WTC11 (cell line): ENCODE measurements around the gene MTURN. TPM values are rescaled to one million over a fixed set of nuclear protein-coding genes. Genes with fewer than 3 reads are reported as not detected.

Experiments used
- ATAC-seq: fragments of 200-7000 bp; cut with Tn5 transposase; 2 replicates; pipeline ENCODE4 v1.10.0; 2021; ENCODE audit warnings: mild to moderate bottlenecking, moderate library complexity
- CTCF ChIA-PET: fragments of 300-600 bp; sonication (Branson Sonifier 250); formaldehyde crosslinking; loops from one replicate; lab custom pipeline; 2021; ENCODE audit warnings: antibody characterized with exemption; lab: Charles Lee
- POLR2A ChIA-PET: fragments of 350-600 bp; sonication (Branson Sonifier 250); formaldehyde crosslinking; loops from one replicate; lab custom pipeline; 2021; ENCODE audit warnings: antibody characterized with exemption; lab: Charles Lee
- DNase-seq: peaks from one replicate; pipeline ENCODE4 v3.0.0; 2021; ENCODE audit warnings: low spot score
- H3K27ac Mint-ChIP-seq: 2 replicates; pipeline ENCODE4 v1.8.0; 2021; ENCODE audit warnings: mixed read lengths
- H3K27me3 Mint-ChIP-seq: 2 replicates; pipeline ENCODE4 v1.8.0; 2021; ENCODE audit warnings: low read depth, mild to moderate bottlenecking, moderate library complexity, mixed read lengths
- H3K36me3 Mint-ChIP-seq: 2 replicates; pipeline ENCODE4 v1.8.0; 2021; ENCODE audit warnings: mixed read lengths
- H3K4me1 Mint-ChIP-seq: 2 replicates; pipeline ENCODE4 v1.8.0; 2022; ENCODE audit warnings: mixed read lengths
- H3K4me3 Mint-ChIP-seq: 2 replicates; pipeline ENCODE4 v1.8.0; 2021; ENCODE audit warnings: mild to moderate bottlenecking, moderate library complexity, mixed read lengths
- H3K9me3 Mint-ChIP-seq: 2 replicates; pipeline ENCODE4 v1.8.0; 2021; ENCODE audit warnings: mixed read lengths
- FOXK1 ChIP-seq: sonication (generic); formaldehyde crosslinking; IDR thresholded peaks from 2 replicates; pipeline ENCODE4 v1.8.0; 2022; ENCODE audit warnings: mild to moderate bottlenecking, moderate library complexity, missing genetic modification reagents
- FOXP1 ChIP-seq: sonication (generic); formaldehyde crosslinking; IDR thresholded peaks from 2 replicates; pipeline ENCODE4 v1.8.0; 2022; ENCODE audit warnings: missing genetic modification reagents, mild to moderate bottlenecking, moderate library complexity, borderline replicate concordance
- HMGA2 ChIP-seq: fragments of 250-450 bp; sonication (Bioruptor Pico); IDR thresholded peaks from 2 replicates; pipeline ENCODE4 v1.4.0; 2021; ENCODE audit warnings: mild to moderate bottlenecking, moderate library complexity
- JAZF1 ChIP-seq: fragments of 250-450 bp; sonication (Bioruptor Pico); IDR thresholded peaks from 2 replicates; pipeline ENCODE4 v1.9.0; 2021; ENCODE audit warnings: moderate library complexity, mild to moderate bottlenecking, inconsistent platforms
- NFYB ChIP-seq: sonication (generic); formaldehyde crosslinking; conservative IDR thresholded peaks from 2 replicates; pipeline ENCODE4 v1.8.0; 2022; ENCODE audit warnings: low read depth, missing genetic modification reagents
- NR2C2 ChIP-seq: sonication (generic); formaldehyde crosslinking; IDR thresholded peaks from 2 replicates; pipeline ENCODE4 v1.8.0; 2022; ENCODE audit warnings: mild to moderate bottlenecking, missing genetic modification reagents
- OVOL2 ChIP-seq: fragments of 250-450 bp; sonication (Bioruptor Pico); IDR thresholded peaks from 2 replicates; pipeline ENCODE4 v1.9.0; 2021; ENCODE audit warnings: mild to moderate bottlenecking, borderline replicate concordance
- SOX15 ChIP-seq: fragments of 250-450 bp; sonication (Bioruptor Pico); IDR thresholded peaks from 2 replicates; pipeline ENCODE4 v1.9.0; 2021; ENCODE audit warnings: mild to moderate bottlenecking
- TCF7 ChIP-seq: sonication (generic); formaldehyde crosslinking; IDR thresholded peaks from 2 replicates; pipeline ENCODE4 v1.8.0; 2022; ENCODE audit warnings: mild to moderate bottlenecking, low read depth, missing genetic modification reagents, moderate library complexity
- ZNF423 ChIP-seq: fragments of 250-450 bp; sonication (Bioruptor Pico); IDR thresholded peaks from 2 replicates; pipeline ENCODE4 v2.1.2; 2022; ENCODE audit warnings: mild to moderate bottlenecking, moderate library complexity
- ZNF671 ChIP-seq: fragments of 250-450 bp; sonication (Bioruptor Pico); IDR thresholded peaks from 2 replicates; pipeline ENCODE4 v1.8.0; 2021; ENCODE audit warnings: mild to moderate bottlenecking
- total RNA-seq: library from RNA; stranded (reverse); gene quantifications from 3 replicates; pipeline ENCODE4 v1.2.3, GENCODE V29; 2021
- TF ChIP-seq, protein P1 (sequence below): sonication (generic); formaldehyde crosslinking; IDR thresholded peaks from 2 replicates; pipeline ENCODE4 v1.8.0; 2022; ENCODE audit warnings: mild to moderate bottlenecking, missing genetic modification reagents
- TF ChIP-seq, protein P2 (sequence below): sonication (generic); formaldehyde crosslinking; IDR thresholded peaks from 2 replicates; pipeline ENCODE4 v1.8.1; 2023; ENCODE audit warnings: mild to moderate bottlenecking, moderate library complexity, missing genetic modification reagents
- TF ChIP-seq, protein P3 (sequence below): sonication (generic); formaldehyde crosslinking; IDR thresholded peaks from 2 replicates; pipeline ENCODE4 v1.8.1; 2022; ENCODE audit warnings: mild to moderate bottlenecking, moderate library complexity, missing genetic modification reagents
- TF ChIP-seq, protein P4 (sequence below): fragments of 250-450 bp; sonication (Bioruptor Pico); IDR thresholded peaks from 2 replicates; pipeline ENCODE4 v1.9.0; 2021; ENCODE audit warnings: moderate library complexity, mild to moderate bottlenecking, inconsistent platforms, borderline replicate concordance
- TF ChIP-seq, protein P5 (sequence below): sonication (generic); formaldehyde crosslinking; IDR thresholded peaks from 2 replicates; pipeline ENCODE4 v1.8.1; 2022; ENCODE audit warnings: missing genetic modification reagents, borderline replicate concordance
- TF ChIP-seq, protein P6 (sequence below): fragments of 250-450 bp; sonication (Bioruptor Pico); IDR thresholded peaks from 2 replicates; pipeline ENCODE4 v2.1.2; 2022; ENCODE audit warnings: mild to moderate bottlenecking, moderate library complexity
- TF ChIP-seq, protein P7 (sequence below): sonication (generic); formaldehyde crosslinking; conservative IDR thresholded peaks from 2 replicates; pipeline ENCODE4 v1.8.1; 2023; ENCODE audit warnings: mild to moderate bottlenecking, low read depth, missing genetic modification reagents, moderate library complexity
- TF ChIP-seq, protein P8 (sequence below): sonication (generic); formaldehyde crosslinking; IDR thresholded peaks from 2 replicates; pipeline ENCODE4 v1.8.0; 2023; ENCODE audit warnings: mild to moderate bottlenecking, missing genetic modification reagents

Gene MTURN
- total RNA-seq, 1 experiment from 2014 or later: 5.0 TPM

DNA sequence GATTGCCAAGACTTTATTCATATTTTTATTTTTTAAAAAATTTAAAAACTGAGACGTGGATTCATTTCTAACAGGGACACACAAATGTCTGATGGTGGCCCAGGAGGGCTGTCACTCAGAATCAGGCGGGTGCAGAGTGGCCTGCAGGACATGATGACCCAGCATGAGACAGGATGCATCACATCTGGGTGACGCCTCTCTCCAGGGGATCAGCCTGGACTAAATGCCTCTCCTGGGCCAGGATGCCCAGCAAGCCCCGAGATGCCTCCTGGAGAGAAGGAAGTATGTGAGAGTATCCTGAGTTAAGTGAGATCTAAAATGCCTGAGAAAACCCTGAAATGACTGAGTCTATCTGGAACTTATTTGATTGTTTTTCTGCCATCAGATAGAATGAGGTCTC is 16.9 kb upstream of the MTURN start:
- POLR2A ChIA-PET: no interaction called here
- TF ChIP-seq ZNF423: no peak
- TF ChIP-seq HMGA2: no peak
- TF ChIP-seq, protein P1, sequence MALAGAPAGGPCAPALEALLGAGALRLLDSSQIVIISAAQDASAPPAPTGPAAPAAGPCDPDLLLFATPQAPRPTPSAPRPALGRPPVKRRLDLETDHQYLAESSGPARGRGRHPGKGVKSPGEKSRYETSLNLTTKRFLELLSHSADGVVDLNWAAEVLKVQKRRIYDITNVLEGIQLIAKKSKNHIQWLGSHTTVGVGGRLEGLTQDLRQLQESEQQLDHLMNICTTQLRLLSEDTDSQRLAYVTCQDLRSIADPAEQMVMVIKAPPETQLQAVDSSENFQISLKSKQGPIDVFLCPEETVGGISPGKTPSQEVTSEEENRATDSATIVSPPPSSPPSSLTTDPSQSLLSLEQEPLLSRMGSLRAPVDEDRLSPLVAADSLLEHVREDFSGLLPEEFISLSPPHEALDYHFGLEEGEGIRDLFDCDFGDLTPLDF (CRISPR knock-in tag): no peak
- no peak for TF ChIP-seq TCF7 (CRISPR knock-in tag)
- TF ChIP-seq NFYB (CRISPR knock-in tag): no peak
- TF ChIP-seq, protein P2, sequence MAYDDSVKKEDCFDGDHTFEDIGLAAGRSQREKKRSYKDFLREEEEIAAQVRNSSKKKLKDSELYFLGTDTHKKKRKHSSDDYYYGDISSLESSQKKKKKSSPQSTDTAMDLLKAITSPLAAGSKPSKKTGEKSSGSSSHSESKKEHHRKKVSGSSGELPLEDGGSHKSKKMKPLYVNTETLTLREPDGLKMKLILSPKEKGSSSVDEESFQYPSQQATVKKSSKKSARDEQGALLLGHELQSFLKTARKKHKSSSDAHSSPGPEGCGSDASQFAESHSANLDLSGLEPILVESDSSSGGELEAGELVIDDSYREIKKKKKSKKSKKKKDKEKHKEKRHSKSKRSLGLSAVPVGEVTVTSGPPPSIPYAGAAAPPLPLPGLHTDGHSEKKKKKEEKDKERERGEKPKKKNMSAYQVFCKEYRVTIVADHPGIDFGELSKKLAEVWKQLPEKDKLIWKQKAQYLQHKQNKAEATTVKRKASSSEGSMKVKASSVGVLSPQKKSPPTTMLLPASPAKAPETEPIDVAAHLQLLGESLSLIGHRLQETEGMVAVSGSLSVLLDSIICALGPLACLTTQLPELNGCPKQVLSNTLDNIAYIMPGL: no peak
- TF ChIP-seq, protein P3, sequence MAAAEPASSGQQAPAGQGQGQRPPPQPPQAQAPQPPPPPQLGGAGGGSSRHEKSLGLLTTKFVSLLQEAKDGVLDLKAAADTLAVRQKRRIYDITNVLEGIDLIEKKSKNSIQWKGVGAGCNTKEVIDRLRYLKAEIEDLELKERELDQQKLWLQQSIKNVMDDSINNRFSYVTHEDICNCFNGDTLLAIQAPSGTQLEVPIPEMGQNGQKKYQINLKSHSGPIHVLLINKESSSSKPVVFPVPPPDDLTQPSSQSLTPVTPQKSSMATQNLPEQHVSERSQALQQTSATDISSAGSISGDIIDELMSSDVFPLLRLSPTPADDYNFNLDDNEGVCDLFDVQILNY (CRISPR knock-in tag): no peak
- no peak for TF ChIP-seq SOX15 (CRISPR knock-in tag)
- TF ChIP-seq, all 79 proteins: peak for 0
- H3K4me1 Mint-ChIP-seq: no peaks in the 10 kb centered on the region
- H3K9me3 Mint-ChIP-seq: peaks cover 21% of the 10 kb centered on the region
- no peaks in the 10 kb centered on the region for H3K27me3 Mint-ChIP-seq
- CTCF ChIA-PET: no interaction called here
- ATAC-seq (no peak), DNase-seq (no peak)
- H3K4me3 Mint-ChIP-seq: no peak overlapping the region
- no peak overlapping the region for H3K27ac Mint-ChIP-seq
- H3K36me3 Mint-ChIP-seq: peaks cover 8% of the 10 kb centered on the region

DNA sequence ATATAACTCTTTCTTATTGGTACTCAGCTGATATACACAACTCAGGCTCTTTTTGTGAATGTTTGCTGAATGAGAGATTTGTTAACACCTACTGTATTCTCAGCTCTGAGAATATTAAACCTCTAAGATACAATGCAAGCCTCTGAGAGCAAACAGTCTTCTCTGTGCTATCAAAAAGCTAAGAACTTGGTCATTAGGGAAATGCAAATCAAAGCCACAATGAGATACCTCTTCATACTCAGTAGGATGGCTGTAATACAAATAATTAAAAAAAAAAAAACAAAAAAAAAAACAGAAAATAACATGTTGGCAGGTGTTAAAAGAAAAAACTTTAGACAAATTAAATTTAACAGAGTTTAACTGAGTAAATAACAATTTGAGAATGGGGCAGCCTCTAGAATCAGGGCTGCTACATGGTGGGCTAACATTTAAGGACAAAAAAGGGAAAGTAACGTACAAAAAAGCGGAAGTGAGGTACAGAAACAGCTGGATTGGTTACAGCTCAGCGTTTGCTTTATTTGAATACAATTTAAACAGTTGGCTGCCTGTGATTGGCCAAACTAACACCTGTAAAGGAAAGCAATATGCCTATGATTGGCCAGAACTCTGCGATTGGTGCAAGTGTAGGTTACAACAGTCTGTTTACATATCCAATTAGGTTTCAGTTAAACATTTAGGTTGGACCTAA is 14.8 kb upstream of the MTURN start:
- Mint-ChIP-seq H3K27me3 (no peaks in the 10 kb centered on the region), H3K4me1 (no peaks in the 10 kb centered on the region), H3K27ac (no peak overlapping the region), H3K36me3 (no peaks in the 10 kb centered on the region), H3K4me3 (no peak overlapping the region), H3K9me3 (peaks cover under 1% of the 10 kb centered on the region; the same call in 1 of the 2 replicates)
- ATAC-seq (no peak), DNase-seq (no peak)
- ChIA-PET CTCF (interaction anchor here (0.7 kb wide), 1 partner anchor 144 kb away, joined by 3 read pairs; no protein-coding TSS in a partner anchor), POLR2A (no interaction called here)
- TF ChIP-seq SOX15 (CRISPR knock-in tag) (no peak), NR2C2 (CRISPR knock-in tag) (no peak), ZNF671 (no peak), OVOL2 (CRISPR knock-in tag) (no peak), JAZF1 (CRISPR knock-in tag) (no peak), ZNF423 (no peak), FOXK1 (CRISPR knock-in tag) (no peak), FOXP1 (CRISPR knock-in tag) (no peak)
- TF ChIP-seq, protein P4, sequence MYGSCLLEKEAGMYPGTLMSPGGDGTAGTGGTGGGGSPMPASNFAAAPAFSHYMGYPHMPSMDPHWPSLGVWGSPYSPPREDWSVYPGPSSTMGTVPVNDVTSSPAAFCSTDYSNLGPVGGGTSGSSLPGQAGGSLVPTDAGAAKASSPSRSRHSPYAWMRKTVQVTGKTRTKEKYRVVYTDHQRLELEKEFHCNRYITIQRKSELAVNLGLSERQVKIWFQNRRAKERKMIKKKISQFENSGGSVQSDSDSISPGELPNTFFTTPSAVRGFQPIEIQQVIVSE (CRISPR knock-in tag): no peak
- TF ChIP-seq, protein P5, sequence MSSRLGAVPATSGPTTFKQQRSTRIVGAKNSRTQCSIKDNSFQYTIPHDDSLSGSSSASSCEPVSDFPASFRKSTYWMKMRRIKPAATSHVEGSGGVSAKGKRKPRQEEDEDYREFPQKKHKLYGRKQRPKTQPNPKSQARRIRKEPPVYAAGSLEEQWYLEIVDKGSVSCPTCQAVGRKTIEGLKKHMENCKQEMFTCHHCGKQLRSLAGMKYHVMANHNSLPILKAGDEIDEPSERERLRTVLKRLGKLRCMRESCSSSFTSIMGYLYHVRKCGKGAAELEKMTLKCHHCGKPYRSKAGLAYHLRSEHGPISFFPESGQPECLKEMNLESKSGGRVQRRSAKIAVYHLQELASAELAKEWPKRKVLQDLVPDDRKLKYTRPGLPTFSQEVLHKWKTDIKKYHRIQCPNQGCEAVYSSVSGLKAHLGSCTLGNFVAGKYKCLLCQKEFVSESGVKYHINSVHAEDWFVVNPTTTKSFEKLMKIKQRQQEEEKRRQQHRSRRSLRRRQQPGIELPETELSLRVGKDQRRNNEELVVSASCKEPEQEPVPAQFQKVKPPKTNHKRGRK (CRISPR knock-in tag): no peak
- TF ChIP-seq, protein P3 (CRISPR knock-in tag): no peak
- TF ChIP-seq, protein P6, sequence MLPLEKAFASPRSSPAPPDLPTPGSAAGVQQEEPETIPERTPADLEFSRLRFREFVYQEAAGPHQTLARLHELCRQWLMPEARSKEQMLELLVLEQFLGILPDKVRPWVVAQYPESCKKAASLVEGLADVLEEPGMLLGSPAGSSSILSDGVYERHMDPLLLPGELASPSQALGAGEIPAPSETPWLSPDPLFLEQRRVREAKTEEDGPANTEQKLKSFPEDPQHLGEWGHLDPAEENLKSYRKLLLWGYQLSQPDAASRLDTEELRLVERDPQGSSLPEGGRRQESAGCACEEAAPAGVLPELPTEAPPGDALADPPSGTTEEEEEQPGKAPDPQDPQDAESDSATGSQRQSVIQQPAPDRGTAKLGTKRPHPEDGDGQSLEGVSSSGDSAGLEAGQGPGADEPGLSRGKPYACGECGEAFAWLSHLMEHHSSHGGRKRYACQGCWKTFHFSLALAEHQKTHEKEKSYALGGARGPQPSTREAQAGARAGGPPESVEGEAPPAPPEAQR (CRISPR knock-in tag): no peak
- TF ChIP-seq, protein P7, sequence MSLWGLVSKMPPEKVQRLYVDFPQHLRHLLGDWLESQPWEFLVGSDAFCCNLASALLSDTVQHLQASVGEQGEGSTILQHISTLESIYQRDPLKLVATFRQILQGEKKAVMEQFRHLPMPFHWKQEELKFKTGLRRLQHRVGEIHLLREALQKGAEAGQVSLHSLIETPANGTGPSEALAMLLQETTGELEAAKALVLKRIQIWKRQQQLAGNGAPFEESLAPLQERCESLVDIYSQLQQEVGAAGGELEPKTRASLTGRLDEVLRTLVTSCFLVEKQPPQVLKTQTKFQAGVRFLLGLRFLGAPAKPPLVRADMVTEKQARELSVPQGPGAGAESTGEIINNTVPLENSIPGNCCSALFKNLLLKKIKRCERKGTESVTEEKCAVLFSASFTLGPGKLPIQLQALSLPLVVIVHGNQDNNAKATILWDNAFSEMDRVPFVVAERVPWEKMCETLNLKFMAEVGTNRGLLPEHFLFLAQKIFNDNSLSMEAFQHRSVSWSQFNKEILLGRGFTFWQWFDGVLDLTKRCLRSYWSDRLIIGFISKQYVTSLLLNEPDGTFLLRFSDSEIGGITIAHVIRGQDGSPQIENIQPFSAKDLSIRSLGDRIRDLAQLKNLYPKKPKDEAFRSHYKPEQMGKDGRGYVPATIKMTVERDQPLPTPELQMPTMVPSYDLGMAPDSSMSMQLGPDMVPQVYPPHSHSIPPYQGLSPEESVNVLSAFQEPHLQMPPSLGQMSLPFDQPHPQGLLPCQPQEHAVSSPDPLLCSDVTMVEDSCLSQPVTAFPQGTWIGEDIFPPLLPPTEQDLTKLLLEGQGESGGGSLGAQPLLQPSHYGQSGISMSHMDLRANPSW (CRISPR knock-in tag): no peak
- TF ChIP-seq, protein P8, sequence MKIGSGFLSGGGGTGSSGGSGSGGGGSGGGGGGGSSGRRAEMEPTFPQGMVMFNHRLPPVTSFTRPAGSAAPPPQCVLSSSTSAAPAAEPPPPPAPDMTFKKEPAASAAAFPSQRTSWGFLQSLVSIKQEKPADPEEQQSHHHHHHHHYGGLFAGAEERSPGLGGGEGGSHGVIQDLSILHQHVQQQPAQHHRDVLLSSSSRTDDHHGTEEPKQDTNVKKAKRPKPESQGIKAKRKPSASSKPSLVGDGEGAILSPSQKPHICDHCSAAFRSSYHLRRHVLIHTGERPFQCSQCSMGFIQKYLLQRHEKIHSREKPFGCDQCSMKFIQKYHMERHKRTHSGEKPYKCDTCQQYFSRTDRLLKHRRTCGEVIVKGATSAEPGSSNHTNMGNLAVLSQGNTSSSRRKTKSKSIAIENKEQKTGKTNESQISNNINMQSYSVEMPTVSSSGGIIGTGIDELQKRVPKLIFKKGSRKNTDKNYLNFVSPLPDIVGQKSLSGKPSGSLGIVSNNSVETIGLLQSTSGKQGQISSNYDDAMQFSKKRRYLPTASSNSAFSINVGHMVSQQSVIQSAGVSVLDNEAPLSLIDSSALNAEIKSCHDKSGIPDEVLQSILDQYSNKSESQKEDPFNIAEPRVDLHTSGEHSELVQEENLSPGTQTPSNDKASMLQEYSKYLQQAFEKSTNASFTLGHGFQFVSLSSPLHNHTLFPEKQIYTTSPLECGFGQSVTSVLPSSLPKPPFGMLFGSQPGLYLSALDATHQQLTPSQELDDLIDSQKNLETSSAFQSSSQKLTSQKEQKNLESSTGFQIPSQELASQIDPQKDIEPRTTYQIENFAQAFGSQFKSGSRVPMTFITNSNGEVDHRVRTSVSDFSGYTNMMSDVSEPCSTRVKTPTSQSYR (CRISPR knock-in tag): no peak
